Kasumi-1 (cell line): Measurements from ENCODE around the gene FBXO30.

Experiments used
- DNase-seq, 2 experiments: peaks; one replicate each; lab custom pipeline; 2025; lab: John Stamatoyannopoulos, UW

FBXO30 gene, protein sequence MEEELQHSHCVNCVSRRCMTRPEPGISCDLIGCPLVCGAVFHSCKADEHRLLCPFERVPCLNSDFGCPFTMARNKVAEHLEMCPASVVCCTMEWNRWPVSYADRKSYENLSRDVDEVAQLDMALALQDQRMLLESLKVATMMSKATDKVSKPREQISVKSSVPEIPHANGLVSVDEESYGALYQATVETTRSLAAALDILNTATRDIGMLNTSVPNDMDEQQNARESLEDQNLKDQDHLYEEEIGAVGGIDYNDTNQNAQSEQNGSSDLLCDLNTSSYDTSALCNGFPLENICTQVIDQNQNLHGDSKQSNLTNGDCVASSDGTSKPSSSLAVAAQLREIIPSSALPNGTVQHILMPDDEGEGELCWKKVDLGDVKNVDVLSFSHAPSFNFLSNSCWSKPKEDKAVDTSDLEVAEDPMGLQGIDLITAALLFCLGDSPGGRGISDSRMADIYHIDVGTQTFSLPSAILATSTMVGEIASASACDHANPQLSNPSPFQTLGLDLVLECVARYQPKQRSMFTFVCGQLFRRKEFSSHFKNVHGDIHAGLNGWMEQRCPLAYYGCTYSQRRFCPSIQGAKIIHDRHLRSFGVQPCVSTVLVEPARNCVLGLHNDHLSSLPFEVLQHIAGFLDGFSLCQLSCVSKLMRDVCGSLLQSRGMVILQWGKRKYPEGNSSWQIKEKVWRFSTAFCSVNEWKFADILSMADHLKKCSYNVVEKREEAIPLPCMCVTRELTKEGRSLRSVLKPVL

DNA sequence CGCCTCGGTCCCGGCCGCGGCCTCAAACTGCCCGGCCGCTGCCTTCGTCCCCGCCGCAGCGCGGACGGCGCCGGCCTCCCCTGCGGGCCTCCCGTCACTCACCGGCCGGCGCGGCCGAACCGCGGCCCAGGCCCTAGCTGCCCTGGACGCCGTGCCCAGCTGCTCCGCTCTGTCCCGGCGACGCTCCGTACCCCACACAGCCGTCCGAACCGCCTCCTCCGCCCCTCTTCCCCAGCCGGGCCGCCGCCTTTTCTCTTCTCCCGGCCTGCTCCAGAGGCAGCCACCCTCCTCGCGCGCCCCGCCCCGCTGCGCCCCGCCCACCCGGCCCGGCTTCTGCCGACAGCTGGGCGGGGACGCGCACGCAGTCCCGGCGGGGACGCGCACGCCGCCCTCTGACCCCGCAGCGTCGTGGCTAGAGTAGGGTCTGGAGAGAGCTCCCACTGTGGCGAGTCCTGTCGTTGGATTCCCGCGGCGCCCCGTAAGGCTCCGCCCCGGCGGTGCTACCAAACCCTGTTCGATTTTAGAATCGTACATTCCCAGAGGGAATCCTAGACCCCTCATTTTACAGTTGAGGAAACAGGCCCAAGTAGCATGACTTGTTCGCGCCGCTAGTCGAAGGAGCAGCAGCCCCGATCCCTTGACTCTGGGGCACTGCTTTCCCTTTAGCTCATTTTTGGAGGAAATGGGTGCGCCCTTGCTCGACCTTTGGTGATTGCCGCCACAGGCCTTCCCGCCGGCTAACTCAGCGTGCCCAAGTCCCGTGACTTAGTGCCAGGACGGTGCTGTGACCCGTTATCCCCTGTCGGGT is at the start of gene FBXO30:
TSS of gene FBXO30 (minus strand) at position 295 of the 808 bp plus-strand sequence. CDS start 8,390 bp downstream, outside the sequence.
- DNase-seq = peak; percentile 85 to 86

DNA sequence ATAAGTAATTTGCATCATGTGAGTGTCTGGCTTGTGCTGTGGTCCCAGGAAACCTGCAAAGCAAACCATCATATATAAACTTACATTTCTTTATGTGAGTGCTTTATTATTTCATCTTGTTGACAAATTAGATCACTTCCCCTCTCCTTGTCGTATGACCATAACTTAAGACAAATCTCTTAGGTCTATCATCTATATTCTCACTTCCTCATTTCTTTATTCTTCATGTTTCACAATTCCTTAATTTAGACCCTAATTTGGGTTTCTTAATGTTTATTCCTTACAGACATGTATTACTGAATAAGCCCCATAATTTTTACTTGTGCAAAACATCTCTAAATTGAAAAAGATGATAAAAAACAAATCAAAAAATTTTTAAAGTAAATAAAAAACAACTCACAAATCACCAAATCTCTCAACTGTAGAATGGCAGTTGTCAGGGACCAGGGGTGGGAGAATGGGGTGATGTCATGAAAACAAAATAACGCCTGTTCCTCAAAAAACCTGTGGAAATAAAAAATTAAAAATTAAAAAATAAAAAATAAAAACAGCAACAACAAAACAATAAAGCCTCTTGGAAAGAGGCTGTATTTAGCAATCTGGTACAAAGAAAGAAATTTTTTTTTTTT is 49.5 kb upstream of the FBXO30 start:
- peak; percentile 15 to 39 for DNase-seq

DNA sequence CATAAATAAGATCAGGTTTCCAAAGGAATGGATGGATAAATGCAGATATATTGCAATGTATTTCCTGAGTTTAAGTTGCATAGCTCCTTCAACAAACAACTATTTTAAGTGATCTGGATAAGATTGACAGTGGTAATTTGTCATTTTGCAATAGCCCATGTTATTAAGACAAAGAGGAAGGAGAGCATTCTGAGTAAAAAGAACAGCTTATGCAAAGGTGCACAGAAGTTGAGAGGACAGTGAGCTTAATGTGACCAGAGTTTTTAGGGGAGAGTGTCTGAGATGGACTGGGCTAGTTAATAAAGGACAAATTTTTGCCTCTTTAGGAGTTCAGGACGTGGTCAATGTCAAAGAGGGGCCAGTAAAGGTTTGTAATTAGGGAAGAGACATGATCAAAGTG is 48.8 kb upstream of the FBXO30 start:
- DNase-seq = no peak

DNA sequence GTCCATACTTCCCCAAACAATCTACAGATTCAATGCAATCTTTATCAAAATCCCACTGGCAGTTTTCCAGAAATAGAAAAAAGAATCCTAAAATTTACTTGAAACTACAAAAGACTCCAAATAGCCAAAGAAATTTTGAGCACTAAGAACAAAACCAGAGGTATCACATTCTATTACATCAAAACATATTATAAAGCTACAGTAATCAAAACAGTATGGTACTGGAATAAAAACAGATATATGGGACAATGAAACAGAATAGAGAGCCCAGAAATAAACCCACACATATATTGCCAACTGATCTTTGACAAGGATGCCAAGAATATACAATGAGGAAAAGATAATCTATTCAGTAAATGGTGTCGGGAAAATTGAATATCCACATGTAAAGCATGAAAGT is 46.0 kb upstream of the FBXO30 start:
- DNase-seq = no peak

DNA sequence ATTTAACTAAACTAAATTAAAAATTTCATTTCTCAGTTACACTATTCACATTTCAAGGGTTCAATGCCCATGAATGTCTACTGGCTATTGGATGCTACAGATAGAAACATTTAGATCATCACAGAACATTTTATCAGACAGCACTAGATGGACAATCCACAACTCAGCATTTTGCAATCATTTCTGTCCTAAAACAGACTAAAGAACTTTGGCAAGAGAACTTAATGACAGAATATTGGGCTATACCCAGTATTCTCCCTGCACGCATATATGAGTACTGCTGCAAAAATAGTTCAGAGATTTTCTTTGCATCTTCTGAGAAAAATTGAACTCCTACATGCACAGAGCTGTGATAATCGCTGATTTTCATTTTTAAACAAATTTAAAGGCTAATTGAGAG is 36.1 kb upstream of the FBXO30 start:
- DNase-seq = no peak

DNA sequence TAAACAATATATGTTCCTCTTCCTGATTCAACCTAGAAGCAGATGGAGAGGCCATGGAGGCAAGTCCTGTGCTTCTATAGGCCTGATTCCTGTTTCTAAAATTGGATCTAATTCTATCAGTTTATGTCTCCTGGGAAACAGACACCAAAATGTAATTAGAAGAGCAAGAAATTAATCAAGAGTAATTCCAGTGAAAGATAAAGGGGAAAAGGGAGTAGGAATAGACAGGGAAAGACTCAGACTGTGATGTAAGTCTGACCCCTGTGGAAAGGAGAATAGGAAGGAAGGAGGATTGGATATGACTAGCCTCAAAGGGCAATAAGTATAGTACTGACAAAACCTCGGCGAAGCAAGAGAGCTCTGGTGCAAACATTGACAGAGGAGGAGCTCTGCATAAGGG is 33.9 kb upstream of the FBXO30 start:
- no peak for DNase-seq

DNA sequence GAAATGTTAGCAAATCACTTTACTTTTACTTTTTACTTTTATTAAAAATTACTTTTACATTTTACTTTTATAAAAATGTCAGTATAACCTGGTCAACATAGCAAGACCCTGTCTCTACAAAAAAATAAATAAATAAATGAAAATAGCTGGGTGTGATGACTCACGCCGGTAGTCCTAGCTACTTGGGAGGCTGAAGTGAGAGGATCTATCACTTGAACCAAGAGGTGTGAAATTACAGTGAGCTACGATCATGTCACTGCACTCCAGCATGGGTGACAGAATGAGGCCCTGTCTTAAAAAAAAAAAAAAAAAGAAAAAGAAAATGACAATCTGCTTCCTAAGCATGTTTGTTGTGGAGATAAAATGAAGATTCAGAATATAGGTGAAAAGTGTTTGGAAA is 31.0 kb upstream of the FBXO30 start:
- DNase-seq = no peak

DNA sequence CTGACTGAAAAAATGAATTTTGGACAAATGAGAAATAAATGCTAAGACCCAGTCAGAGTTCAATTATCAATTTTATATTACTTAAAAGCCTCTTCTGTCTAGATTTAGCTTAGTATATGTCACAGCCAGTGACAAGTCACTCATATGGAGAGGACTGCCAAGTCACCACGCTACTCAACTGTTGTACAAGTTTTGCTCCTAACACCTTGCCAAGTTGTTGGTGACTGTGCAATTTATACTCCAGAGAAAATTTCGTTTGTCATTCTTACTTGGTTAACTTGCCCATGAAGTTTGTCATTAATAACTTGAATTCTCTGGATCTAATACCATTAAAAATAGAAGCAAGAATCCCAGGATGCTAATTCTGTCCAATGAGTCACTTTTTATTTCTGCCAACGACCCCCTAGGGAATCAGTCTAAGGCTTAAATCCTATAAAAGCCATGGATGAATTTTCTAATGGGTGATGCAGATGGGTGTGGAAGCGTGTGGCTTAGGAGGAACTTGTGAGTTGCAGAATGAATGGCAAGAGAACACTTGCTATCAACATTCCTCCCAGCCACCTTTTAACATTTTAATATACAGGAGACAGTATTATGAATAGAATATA is 30.4 kb upstream of the FBXO30 start:
- DNase-seq = no peak

DNA sequence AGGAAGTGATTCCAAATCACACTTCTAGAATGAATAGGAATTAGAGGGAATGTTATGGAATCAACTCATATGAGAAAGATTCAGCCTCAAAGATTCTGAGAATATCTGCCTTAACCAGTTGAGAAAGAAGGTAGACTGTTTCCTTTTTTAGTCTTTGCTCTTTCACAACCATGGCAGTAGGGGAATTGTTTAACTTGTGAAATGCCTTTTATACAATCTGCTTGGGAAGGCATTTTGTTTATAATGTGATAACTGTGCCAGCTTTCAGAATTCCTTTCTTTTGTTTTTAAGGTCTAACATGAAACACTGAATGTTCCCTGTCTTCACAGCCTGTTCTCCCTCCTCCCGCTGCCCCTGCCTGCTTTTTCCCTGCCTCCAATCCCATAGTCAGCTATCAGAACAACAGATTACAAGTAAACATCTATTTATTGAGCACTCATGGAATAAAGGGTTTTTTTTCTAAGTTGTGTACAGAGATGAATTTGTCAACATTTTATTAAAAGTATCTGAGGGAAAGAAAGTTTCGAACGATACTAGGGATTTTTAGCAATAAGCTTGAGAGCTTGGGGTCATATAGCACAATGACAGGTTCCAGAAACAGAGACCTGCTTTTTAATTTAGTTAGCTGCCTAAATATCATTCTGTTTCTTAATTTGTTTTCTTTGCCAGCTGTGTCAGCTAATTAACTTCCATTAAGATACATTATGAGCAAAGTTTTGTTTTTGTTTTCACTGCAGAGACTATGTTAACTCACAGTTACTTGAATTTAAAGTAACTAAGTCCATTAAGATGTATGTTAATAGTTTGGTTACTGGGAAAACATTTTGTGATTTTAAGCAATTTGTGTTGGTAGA is 28.3 kb upstream of the FBXO30 start:
- peak in 1 of 2 experiments; percentile 6 for DNase-seq

DNA sequence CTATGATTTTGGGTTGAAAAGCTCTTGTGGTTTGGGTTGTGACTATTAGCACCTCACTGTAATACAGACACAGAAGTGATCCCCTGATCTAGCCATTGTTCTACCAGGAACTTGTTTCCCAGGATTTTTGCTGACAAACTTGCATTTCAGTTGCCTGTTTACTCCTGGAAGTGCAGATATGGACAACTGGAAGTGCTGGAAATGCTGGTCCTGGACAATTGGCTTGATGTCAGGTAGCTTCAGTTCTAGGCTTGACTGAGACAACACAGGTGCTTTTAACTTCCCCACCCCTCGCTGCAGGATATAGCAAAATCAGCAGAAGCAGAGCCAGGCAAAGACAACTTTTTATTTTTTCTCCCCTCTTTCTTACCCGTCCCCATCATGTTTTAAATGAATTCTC is 27.1 kb upstream of the FBXO30 start:
- no peak for DNase-seq

DNA sequence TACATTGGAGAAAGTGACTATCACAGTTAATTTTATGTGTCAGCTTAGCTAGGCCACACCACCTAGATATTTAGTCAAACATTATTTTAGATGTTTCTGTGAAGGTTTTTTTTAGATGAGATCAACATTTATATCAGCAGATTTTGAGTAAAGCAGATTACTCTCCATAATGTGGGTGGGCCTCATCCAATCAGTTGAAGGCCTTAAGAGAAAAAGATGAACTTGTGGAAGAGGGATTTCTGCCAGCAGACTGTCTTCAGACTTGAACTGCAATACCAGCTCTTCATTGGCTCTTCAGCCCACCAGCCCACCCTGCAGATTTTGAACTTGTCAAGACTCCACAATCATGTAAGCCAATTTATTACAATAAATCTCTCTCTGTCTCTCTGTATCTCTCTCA is 25.1 kb upstream of the FBXO30 start:
- peak in 1 of 2 experiments; percentile 2 for DNase-seq

DNA sequence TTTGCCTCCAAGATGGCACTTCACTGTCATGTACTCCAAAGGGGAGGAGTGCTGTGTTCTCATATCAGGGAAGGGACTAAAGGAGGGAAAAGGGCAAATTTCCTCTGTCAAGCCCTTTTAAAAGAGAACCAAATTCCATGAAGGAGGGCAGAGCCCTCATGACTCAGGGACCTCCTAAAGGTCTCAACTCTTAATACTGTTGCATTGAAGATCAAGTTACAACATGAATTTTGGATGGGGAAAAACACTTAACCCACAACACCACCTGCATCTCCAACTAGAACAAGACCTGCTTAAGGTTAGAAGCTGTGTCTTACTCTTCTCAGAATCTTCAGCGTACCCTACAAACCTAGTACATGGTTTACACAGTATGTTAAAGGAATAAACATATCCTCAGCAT is 23.7 kb upstream of the FBXO30 start:
- DNase-seq = no peak

DNA sequence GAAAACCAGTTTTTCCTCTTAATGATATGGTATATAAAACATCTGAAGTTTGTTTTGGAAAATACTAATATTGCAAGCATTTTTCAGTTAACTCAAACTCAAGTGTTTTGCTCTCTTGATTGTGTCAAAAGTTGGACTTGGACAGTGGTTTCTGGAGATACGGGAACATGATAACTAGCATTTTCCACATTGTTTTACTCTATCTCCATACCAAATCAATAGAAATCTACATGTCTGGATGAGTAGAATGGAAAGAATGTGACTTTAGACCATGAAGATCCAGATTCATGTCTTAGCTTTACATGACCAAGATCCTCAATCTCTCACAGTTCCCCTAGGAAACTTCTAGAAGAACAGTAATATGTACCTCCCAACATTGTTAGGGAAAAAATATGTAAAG is 22.2 kb upstream of the FBXO30 start:
- no peak for DNase-seq

DNA sequence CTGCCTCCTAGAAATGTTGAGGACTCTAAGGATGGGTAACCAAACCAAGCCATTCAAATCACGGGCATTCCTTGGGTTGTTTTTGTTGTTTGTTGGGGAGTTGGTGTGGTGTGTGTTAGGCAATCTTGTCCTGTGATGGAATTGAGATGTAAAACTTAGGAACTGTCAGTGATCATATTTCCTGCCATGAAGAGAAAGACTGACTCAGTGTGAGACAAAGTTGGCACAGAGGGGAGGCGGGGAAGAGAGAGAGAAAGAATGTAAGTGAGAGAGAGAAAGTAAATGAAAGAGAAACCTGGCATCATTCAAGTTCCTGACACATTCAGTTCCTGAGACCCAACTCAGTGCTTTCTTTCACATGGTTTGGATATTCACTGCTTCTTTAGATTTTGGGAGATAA is 21.6 kb upstream of the FBXO30 start:
- no peak for DNase-seq

DNA sequence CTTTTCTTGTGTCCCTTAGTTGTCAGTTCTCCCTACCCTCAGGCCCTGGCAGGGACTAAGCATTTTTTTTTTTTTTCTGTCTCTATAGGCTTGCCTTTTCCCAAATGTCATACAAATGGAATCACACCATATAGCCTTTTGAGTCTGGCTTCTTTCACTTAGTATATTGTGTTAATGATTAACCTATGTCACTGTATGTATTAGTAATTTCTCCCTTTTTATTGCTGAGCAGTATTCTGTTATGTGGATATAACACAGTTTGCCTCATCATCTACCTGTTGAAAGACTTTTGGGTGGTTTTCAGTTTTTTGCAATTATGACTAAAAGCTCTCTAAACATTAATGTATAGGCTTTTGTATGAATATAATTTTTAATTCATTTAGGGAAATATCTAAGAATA is 16.0 kb upstream of the FBXO30 start:
- DNase-seq = no peak

DNA sequence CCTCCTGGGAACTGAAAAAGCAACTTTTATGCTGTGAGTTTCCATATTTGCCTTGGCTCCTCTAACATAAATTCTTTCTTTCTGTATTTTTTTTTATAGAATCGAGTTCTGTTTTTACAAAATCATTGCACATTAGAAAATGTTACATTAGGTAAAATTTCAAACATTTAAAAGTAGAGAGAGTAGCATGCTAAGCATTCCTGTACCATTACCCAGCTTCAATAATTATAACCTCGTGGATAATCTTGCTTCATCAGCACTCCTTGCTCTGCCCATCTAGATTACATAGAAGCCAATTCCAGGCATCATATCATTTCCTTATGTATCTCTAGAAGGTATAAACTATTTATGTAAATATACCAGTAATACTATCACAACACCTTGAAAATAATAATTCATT is 15.4 kb upstream of the FBXO30 start:
- DNase-seq = no peak

DNA sequence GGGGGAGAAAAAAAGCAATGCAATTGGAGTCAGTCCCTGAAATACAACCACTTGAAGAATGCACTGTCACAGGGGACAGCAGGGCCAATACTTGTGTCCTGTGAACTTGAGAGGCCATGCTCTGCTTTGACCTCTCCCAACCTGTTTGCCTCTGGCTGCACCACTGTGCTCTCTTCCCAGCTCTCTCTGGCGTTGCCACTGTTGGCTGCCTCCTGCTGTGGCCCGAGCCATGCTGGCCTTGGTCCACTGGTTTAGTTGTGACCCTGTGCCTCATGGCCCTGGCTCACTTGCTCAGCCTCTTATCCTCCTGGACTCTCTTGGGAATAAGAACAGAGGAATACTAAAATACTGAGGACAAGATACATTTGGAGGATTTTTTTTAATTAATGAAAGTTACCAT is 14.5 kb upstream of the FBXO30 start:
- no peak for DNase-seq

DNA sequence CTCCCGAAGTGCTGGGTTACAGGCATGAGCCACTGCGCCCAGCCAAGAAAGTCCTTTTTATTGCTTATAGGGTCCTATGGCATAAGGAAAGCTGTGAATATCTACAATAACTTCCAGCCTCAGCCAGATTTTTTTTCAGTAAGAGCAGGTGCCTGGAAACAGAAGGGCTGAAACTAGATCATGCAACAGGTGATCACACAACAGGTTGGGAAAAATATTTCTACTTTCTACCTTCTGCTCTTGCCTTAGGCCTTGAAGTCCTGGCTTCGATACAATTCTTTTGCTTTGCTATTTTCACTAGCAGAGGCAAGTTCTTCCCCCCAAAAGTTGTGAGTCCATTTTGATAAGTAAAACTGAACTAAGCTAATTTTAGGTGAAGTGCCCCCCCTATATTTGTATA is 9.7 kb upstream of the FBXO30 start:
- DNase-seq = no peak

DNA sequence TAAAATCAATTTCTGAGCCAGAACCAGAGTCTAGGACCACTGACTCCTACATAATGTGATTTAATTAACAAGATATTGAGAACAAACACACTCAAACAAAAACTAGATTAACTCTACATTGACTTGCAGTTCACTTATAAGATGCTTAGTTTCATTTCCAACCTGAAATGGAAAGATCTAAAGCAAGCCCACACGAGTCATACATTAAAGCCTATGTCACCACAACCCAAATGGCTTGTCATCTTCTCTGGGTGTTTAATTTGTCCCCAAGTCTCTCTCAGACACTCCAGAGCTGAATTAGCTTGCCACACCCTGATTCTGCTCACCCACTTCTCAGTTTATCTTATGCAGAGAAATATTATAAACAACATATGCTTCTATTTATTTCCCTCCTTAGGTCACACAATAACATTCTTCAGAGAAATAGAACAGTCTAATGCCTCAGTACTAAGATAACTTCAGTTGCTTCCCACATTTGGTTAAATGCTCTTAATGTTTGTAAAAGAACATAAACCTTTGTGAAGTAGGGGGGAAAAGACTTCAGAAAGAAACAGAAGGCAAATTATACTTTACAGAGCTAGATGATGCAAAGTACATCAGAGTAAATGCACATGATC is 8.8 kb upstream of the FBXO30 start:
- no peak for DNase-seq

DNA sequence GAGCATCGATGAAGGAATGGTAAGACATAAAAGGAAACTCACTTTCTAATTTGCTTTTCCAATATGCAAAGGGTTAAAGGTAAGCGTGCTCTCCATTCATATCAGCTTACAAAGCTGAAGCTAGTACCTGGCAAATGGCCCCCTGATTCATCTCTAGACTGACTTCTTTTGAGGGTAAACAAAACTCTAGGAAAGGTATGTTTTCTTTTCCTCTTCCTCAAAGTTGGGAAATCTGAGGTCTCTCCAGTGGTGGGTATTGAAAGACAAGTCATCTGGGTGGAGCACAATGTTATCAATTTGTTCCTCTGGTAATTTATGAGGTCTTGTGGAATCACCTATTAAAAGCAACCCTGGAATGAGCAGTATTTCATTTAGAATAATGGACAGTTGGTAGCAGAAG is 7.9 kb upstream of the FBXO30 start:
- no peak for DNase-seq
